Colonic mucosa (tissue), 4 donors: Measurements from ENCODE around the gene FBXL4. TPM values are rescaled to one million over a fixed set of nuclear protein-coding genes. Genes with fewer than 3 reads are reported as not detected.
A peak's percentile ranks its signal among the peaks of the same experiment; 100 is the strongest.

Experiments
- DNase-seq: peaks from one replicate; pipeline ENCODE4 v3.0.0-alpha.2; 2020
- H3K27ac ChIP-seq: fragments of 200-600 bp; one replicate; pipeline ENCODE4 v1.8.0; 2021
- H3K27me3 ChIP-seq: fragments of 200-600 bp; one replicate; pipeline ENCODE4 v1.8.0; 2021
- H3K36me3 ChIP-seq: fragments of 200-600 bp; one replicate; pipeline ENCODE4 v1.8.0; 2021
- H3K4me1 ChIP-seq: fragments of 200-600 bp; one replicate; pipeline ENCODE4 v1.8.0; 2021; ENCODE audit warnings: mild to moderate bottlenecking
- H3K4me3 ChIP-seq: fragments of 200-600 bp; one replicate; pipeline ENCODE4 v1.8.0; 2021
- H3K9ac ChIP-seq, 2 donors: one replicate each; pipeline ENCODE4 v1.7.0; 2013; ENCODE audit warnings: control low read depth in 2 of 2, low read depth in 2 of 2, low read length in 2 of 2
- H3K9me3 ChIP-seq: fragments of 200-600 bp; one replicate; pipeline ENCODE4 v1.8.0; 2021
- intact Hi-C: fragments of 100-400 bp; cut with DNase I; formaldehyde crosslinking; loops from one replicate; pipeline ENCODE4 v1.14.1; 2022
- total RNA-seq, 2 donors: library from RNA; stranded (reverse); fragmentation: NEBNext Ultra II Directional in 1 of 2; extraction: Animal tissue kit (Norgen Biotek cat#: 25700) in 1 of 2; gene quantifications; one replicate each; pipeline ENCODE4 v1.2.1, GENCODE V29; 2021
- TF ChIP-seq, protein P1 (sequence below): fragments of 200-600 bp; IDR thresholded peaks from one replicate; pipeline ENCODE4 v1.8.0; 2022; ENCODE audit warnings: antibody characterized with exemption, mild to moderate bottlenecking
- donor health status: healthy.
- donor health status: DM: no; HTN: no; CAD: no.
- donor health status: DM: no; HTN: no; CAD: no.

Gene FBXL4
- 10 to 100 TPM; 10.6 to 16.1 TPM for total RNA-seq

GRCh38 chr6:98947411-98948292 is at the start of gene FBXL4:
TSS of gene FBXL4 (minus strand) at chr6:98947946. CDS start at chr6:98926988, 20,958 bp downstream.
- H3K27me3 ChIP-seq: no peaks in the 10 kb centered on the region
- peak within 1 kb of the TSS; percentile 93 for H3K27ac ChIP-seq
- peak; percentile 91 for DNase-seq
- TF ChIP-seq, protein P1, sequence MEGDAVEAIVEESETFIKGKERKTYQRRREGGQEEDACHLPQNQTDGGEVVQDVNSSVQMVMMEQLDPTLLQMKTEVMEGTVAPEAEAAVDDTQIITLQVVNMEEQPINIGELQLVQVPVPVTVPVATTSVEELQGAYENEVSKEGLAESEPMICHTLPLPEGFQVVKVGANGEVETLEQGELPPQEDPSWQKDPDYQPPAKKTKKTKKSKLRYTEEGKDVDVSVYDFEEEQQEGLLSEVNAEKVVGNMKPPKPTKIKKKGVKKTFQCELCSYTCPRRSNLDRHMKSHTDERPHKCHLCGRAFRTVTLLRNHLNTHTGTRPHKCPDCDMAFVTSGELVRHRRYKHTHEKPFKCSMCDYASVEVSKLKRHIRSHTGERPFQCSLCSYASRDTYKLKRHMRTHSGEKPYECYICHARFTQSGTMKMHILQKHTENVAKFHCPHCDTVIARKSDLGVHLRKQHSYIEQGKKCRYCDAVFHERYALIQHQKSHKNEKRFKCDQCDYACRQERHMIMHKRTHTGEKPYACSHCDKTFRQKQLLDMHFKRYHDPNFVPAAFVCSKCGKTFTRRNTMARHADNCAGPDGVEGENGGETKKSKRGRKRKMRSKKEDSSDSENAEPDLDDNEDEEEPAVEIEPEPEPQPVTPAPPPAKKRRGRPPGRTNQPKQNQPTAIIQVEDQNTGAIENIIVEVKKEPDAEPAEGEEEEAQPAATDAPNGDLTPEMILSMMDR: no peak
- H3K4me3 ChIP-seq: peak within 1 kb of the TSS; percentile 84
- H3K9ac ChIP-seq: peak within 1 kb of the TSS; percentile 81 to 93
- H3K36me3 ChIP-seq: no peaks in the 10 kb centered on the region
- no peaks in the 10 kb centered on the region for H3K9me3 ChIP-seq
- intact Hi-C loops: no loop called here
- H3K4me1 ChIP-seq: peaks cover 7% of the 10 kb centered on the region

DNA sequence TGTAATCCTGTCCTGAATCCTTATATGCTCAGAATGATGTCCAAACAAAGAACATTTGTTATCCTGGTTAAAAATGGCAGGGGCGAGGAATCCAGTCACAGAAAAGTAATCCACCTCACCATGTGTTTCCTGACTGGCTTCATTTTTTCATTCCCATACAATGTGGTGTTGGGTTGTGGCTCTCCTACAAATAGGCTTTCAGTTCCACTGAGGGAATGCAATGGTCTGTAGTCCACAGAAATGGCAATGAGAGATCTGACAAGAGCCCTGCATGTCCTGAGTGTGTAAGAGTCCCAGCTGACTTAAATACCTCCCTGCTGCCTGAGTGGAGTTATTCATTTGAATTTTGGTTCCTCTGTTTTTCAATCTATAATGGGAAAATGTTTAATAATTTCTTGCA is 47.4 kb upstream of the FBXL4 start:
- Histone ChIP-seq H3K9ac (no peak overlapping the region), H3K4me1 (no peaks in the 10 kb centered on the region), H3K27me3 (no peaks in the 10 kb centered on the region), H3K9me3 (no peaks in the 10 kb centered on the region), H3K36me3 (no peaks in the 10 kb centered on the region), H3K4me3 (no peak overlapping the region), H3K27ac (no peak overlapping the region)
- intact Hi-C loops: no loop called here
- TF ChIP-seq, protein P1: no peak
- DNase-seq: no peak

GRCh38 chr6:98992535-98992934 is 44.8 kb upstream of the FBXL4 start:
- TF ChIP-seq, protein P1: no peak
- H3K36me3 ChIP-seq: no peaks in the 10 kb centered on the region
- H3K9ac ChIP-seq: no peak overlapping the region
- no peaks in the 10 kb centered on the region for H3K27me3 ChIP-seq
- H3K4me3 ChIP-seq: no peak overlapping the region
- H3K9me3 ChIP-seq: no peaks in the 10 kb centered on the region
- no peak overlapping the region for H3K27ac ChIP-seq
- intact Hi-C loops: no loop called here
- H3K4me1 ChIP-seq: no peaks in the 10 kb centered on the region
- no peak for DNase-seq

GRCh38 chr6:98986071-98986615 is 38.4 kb upstream of the FBXL4 start:
- H3K4me3 ChIP-seq: no peak overlapping the region
- intact Hi-C loops: no loop called here
- H3K9ac ChIP-seq: no peak overlapping the region
- no peaks in the 10 kb centered on the region for H3K36me3 ChIP-seq
- TF ChIP-seq, protein P1: no peak
- no peak overlapping the region for H3K27ac ChIP-seq
- no peaks in the 10 kb centered on the region for H3K27me3 ChIP-seq
- H3K9me3 ChIP-seq: no peaks in the 10 kb centered on the region
- H3K4me1 ChIP-seq: no peaks in the 10 kb centered on the region
- no peak for DNase-seq

GRCh38 chr6:98985391-98985790 is 37.6 kb upstream of the FBXL4 start:
- no peak overlapping the region for H3K4me3 ChIP-seq
- intact Hi-C loops: no loop called here
- TF ChIP-seq, protein P1: no peak
- H3K9ac ChIP-seq: no peak overlapping the region
- no peaks in the 10 kb centered on the region for H3K9me3 ChIP-seq
- no peaks in the 10 kb centered on the region for H3K4me1 ChIP-seq
- no peaks in the 10 kb centered on the region for H3K27me3 ChIP-seq
- no peaks in the 10 kb centered on the region for H3K36me3 ChIP-seq
- H3K27ac ChIP-seq: no peak overlapping the region
- DNase-seq: no peak
